Calu3 (cell line): ENCODE measurements around the gene CCDC27. TPM values are rescaled to one million over a fixed set of nuclear protein-coding genes. Genes with fewer than 3 reads are reported as not detected.
A peak's percentile ranks its signal among the peaks of the same experiment; 100 is the strongest.
"Not testable (repeated sequence)": the region's sequence is repeated elsewhere in the genome, so short reads cannot be mapped to it uniquely, and the experiment has no call there.

Experiments used
- BruUV-seq: library from RNA; stranded (reverse); fragments of 400-500 nt; replicated peaks from 2 replicates; lab custom pipeline; 2021; lab: Mats Ljungman, UMichigan
- CTCF ChIA-PET: fragments of 300-600 bp; sonication (Branson Sonifier 250); formaldehyde crosslinking; loops from one replicate; lab custom pipeline; 2022; ENCODE audit warnings: antibody characterized with exemption; lab: Charles Lee
- DNase-seq: peaks from one replicate; pipeline ENCODE4 v3.0.0; 2022
- H3K27ac Mint-ChIP-seq: one replicate; pipeline ENCODE4 v1.8.0; 2022; ENCODE audit warnings: mixed read lengths; ENCODE audit not compliant: unreplicated experiment
- H3K27me3 Mint-ChIP-seq: one replicate; pipeline ENCODE4 v1.8.0; 2022; ENCODE audit warnings: mixed read lengths; ENCODE audit not compliant: unreplicated experiment
- H3K36me3 Mint-ChIP-seq: one replicate; pipeline ENCODE4 v1.8.0; 2022; ENCODE audit warnings: mild to moderate bottlenecking, moderate library complexity, mixed read lengths; ENCODE audit not compliant: insufficient read depth, unreplicated experiment
- H3K4me1 Mint-ChIP-seq: one replicate; pipeline ENCODE4 v1.8.0; 2022; ENCODE audit warnings: mild to moderate bottlenecking, low read depth, mixed read lengths; ENCODE audit not compliant: unreplicated experiment
- H3K4me3 Mint-ChIP-seq: one replicate; pipeline ENCODE4 v1.8.0; 2022; ENCODE audit warnings: mild to moderate bottlenecking, low read depth, moderate library complexity, mixed read lengths; ENCODE audit not compliant: unreplicated experiment
- H3K9me3 Mint-ChIP-seq: one replicate; pipeline ENCODE4 v1.8.0; 2022; ENCODE audit warnings: low read depth, mixed read lengths; ENCODE audit not compliant: unreplicated experiment
- CTCF ChIP-seq: fragments of 200-600 bp; IDR thresholded peaks from one replicate; pipeline ENCODE4 v1.8.0; 2022; ENCODE audit warnings: antibody characterized with exemption; ENCODE audit not compliant: unreplicated experiment
- intact Hi-C: fragments of 100-400 bp; cut with micrococcal nuclease; formaldehyde crosslinking; loops from one replicate; pipeline ENCODE4 v1.10.0; 2022; ENCODE audit not compliant: unreplicated experiment
- total RNA-seq: library from RNA; stranded (reverse); gene quantifications from 2 replicates; pipeline ENCODE4 v1.2.3, GENCODE V29; 2022

The CCDC27 gene
- total RNA-seq, 1 experiment from 2014 or later: not detected

GRCh38 chr1:3746389-3746829, 5.8 kb upstream of the CCDC27 start:
- CTCF ChIA-PET: no interaction called here
- intact Hi-C loops: no loop called here
- TSS peak; percentile 31 for BruUV-seq

GRCh38 chr1:3746830-3747521, 5.3 kb upstream of the CCDC27 start:
- CTCF ChIA-PET: no interaction called here
- peaks cover 8% of the 10 kb centered on the region for H3K4me1 Mint-ChIP-seq
- peak; percentile 81 for DNase-seq
- no TSS peak for BruUV-seq
- no peak for TF ChIP-seq CTCF
- intact Hi-C loops: no loop called here
- no peak overlapping the region for H3K27ac Mint-ChIP-seq
- H3K9me3 Mint-ChIP-seq: no peaks in the 10 kb centered on the region
- peaks cover 25% of the 10 kb centered on the region for H3K27me3 Mint-ChIP-seq
- peak overlapping the region; percentile 24 for H3K4me3 Mint-ChIP-seq
- peaks cover 6% of the 10 kb centered on the region for H3K36me3 Mint-ChIP-seq

More at GRCh38 chr1:3746389-3746829, 5.8 kb upstream of the CCDC27 start:
- Mint-ChIP-seq H3K27me3 (peaks cover 19% of the 10 kb centered on the region), H3K4me3 (peak overlapping the region; percentile 24), H3K36me3 (peaks cover 6% of the 10 kb centered on the region), H3K9me3 (no peaks in the 10 kb centered on the region), H3K4me1 (peaks cover 8% of the 10 kb centered on the region), H3K27ac (no peak overlapping the region)
- no peak for TF ChIP-seq CTCF
- no peak for DNase-seq

- Mint-ChIP-seq H3K27me3 (peaks cover 30% of the 10 kb centered on the region), H3K27ac (no peak overlapping the region), H3K36me3 (peaks cover 6% of the 10 kb centered on the region), H3K4me3 (peak overlapping the region; percentile 24), H3K9me3 (no peaks in the 10 kb centered on the region), H3K4me1 (peaks cover 8% of the 10 kb centered on the region)
- BruUV-seq: no TSS peak
- intact Hi-C loops: no loop called here
- CTCF ChIA-PET: no interaction called here
- DNase-seq: no peak
- TF ChIP-seq CTCF: no peak
These were observed 4.8 kb upstream of the CCDC27 start for GRCh38 chr1:3747522-3747848.

- no TSS peak for BruUV-seq
- Mint-ChIP-seq H3K9me3 (no peaks in the 10 kb centered on the region), H3K4me3 (peak overlapping the region; percentile 24), H3K27ac (no peak overlapping the region), H3K4me1 (peaks cover 8% of the 10 kb centered on the region), H3K36me3 (peaks cover 6% of the 10 kb centered on the region), H3K27me3 (peaks cover 34% of the 10 kb centered on the region)
- CTCF ChIA-PET: no interaction called here
- no peak for TF ChIP-seq CTCF
- no peak for DNase-seq
- intact Hi-C loops: no loop called here
These were observed 4.3 kb upstream of the CCDC27 start for GRCh38 chr1:3747903-3748302.

GRCh38 chr1:3748316-3748900, 3.8 kb upstream of the CCDC27 start:
- H3K36me3 Mint-ChIP-seq, H3K4me3 Mint-ChIP-seq, H3K9me3 Mint-ChIP-seq, DNase-seq, H3K27ac Mint-ChIP-seq, BruUV-seq, intact Hi-C loops, CTCF ChIA-PET, H3K4me1 Mint-ChIP-seq: not testable (repeated sequence)
- H3K27me3 Mint-ChIP-seq: peaks cover 35% of the 10 kb centered on the region
